HEK293T (cell line): ENCODE measurements around the gene CAP2.
"Not testable (repeated sequence)": the region's sequence is repeated elsewhere in the genome, so short reads cannot be mapped to it uniquely, and the experiment has no call there.

Source experiments
- CTCF ChIA-PET: fragments of 350-600 bp; formaldehyde crosslinking; extraction: SDS; loops from one replicate; lab custom pipeline; 2021; ENCODE audit warnings: antibody characterized with exemption, inconsistent platforms; lab: Yijun Ruan, JAX
- POLR2A ChIA-PET: fragments of 350-600 bp; formaldehyde crosslinking; extraction: SDS; loops from one replicate; lab custom pipeline; 2020; ENCODE audit warnings: antibody characterized with exemption, inconsistent platforms; lab: Yijun Ruan, JAX
- DNase-seq: peaks from one replicate; pipeline ENCODE4 v3.0.0; 2012; ENCODE audit warnings: mixed read lengths; ENCODE audit errors: extremely low spot score
- ARNT ChIP-seq: fragments of 450-650 bp; IDR thresholded peaks from 2 replicates; pipeline ENCODE4 v1.6.1; 2017; ENCODE audit warnings: mild to moderate bottlenecking
- BHLHE40 ChIP-seq: fragments of 450-650 bp; IDR thresholded peaks from 2 replicates; pipeline ENCODE4 v1.6.1; 2016; ENCODE audit warnings: mild to moderate bottlenecking, moderate library complexity, borderline replicate concordance
- CTBP1 ChIP-seq: fragments of 450-650 bp; IDR thresholded peaks from 2 replicates; pipeline ENCODE4 v1.6.1; 2016; ENCODE audit warnings: borderline replicate concordance
- ELF4 ChIP-seq: fragments of 450-650 bp; IDR thresholded peaks from 2 replicates; pipeline ENCODE4 v1.6.1; 2017; ENCODE audit warnings: antibody characterized with exemption
- FOXA1 ChIP-seq: fragments of 450-650 bp; IDR thresholded peaks from 2 replicates; pipeline ENCODE4 v1.6.1; 2016; ENCODE audit warnings: mild to moderate bottlenecking
- FOXK2 ChIP-seq: fragments of 450-650 bp; IDR thresholded peaks from 2 replicates; pipeline ENCODE4 v1.6.1; 2016; ENCODE audit warnings: mild to moderate bottlenecking
- FOXM1 ChIP-seq: fragments of 450-650 bp; IDR thresholded peaks from 2 replicates; pipeline ENCODE4 v1.6.1; 2017; ENCODE audit warnings: mild to moderate bottlenecking, borderline replicate concordance
- HDGF ChIP-seq: fragments of 450-650 bp; IDR thresholded peaks from 2 replicates; pipeline ENCODE4 v1.6.1; 2017; ENCODE audit warnings: antibody characterized with exemption, borderline replicate concordance
- L3MBTL2 ChIP-seq: fragments of 450-650 bp; conservative IDR thresholded peaks from 2 replicates; pipeline ENCODE4 v1.6.1; 2016; ENCODE audit warnings: mild to moderate bottlenecking
- LEF1 ChIP-seq: fragments of 450-650 bp; IDR thresholded peaks from 2 replicates; pipeline ENCODE4 v1.6.1; 2017; ENCODE audit warnings: mild to moderate bottlenecking, borderline replicate concordance
- NFRKB ChIP-seq: fragments of 450-650 bp; IDR thresholded peaks from 2 replicates; pipeline ENCODE4 v1.6.1; 2016; ENCODE audit warnings: mild to moderate bottlenecking, moderate library complexity
- PKNOX1 ChIP-seq: fragments of 450-650 bp; IDR thresholded peaks from 2 replicates; pipeline ENCODE4 v1.6.1; 2016
- SP1 ChIP-seq: fragments of 450-650 bp; IDR thresholded peaks from 2 replicates; pipeline ENCODE4 v1.6.1; 2017
- SUZ12 ChIP-seq: fragments of 450-650 bp; IDR thresholded peaks from 2 replicates; pipeline ENCODE4 v1.6.1; 2016; ENCODE audit warnings: mild to moderate bottlenecking
- TARDBP ChIP-seq: fragments of 450-650 bp; IDR thresholded peaks from 2 replicates; pipeline ENCODE4 v1.6.1; 2016
- ZNF384 ChIP-seq: fragments of 450-650 bp; IDR thresholded peaks from 2 replicates; pipeline ENCODE4 v1.6.1; 2016

The CAP2 gene

GRCh38 chr6:17423026-17423425 lies 29.6 kb downstream of the CAP2 start:
- POLR2A ChIA-PET: no interaction called here
- DNase-seq: no peak
- CTCF ChIA-PET: no interaction called here
- TF ChIP-seq FOXM1 (no peak), L3MBTL2 (no peak), SUZ12 (no peak), CTBP1 (no peak), LEF1 (no peak), ARNT (no peak), PKNOX1 (no peak), ZNF384 (no peak), SP1 (no peak), TARDBP (no peak), ELF4 (no peak), NFRKB (no peak), BHLHE40 (no peak), FOXK2 (no peak), FOXA1 (no peak), HDGF (no peak)

- ChIA-PET POLR2A (no interaction called here), CTCF (no interaction called here)
- no peak for DNase-seq
- TF ChIP-seq FOXK2 (no peak), NFRKB (no peak), ARNT (no peak), FOXA1 (no peak), FOXM1 (no peak), ZNF384 (no peak), TARDBP (no peak), PKNOX1 (no peak), LEF1 (no peak), BHLHE40 (no peak), SP1 (no peak)
These were observed 33.7 kb downstream of the CAP2 start for GRCh38 chr6:17427062-17427461.

- TF ChIP-seq ELF4 (no peak), L3MBTL2 (no peak), SUZ12 (no peak), FOXM1 (no peak), HDGF (no peak), LEF1 (no peak), TARDBP (no peak), BHLHE40 (no peak), ZNF384 (no peak), NFRKB (no peak), CTBP1 (no peak)
- no peak for DNase-seq
- ChIA-PET POLR2A (no interaction called here), CTCF (no interaction called here)
These were observed 34.2 kb downstream of the CAP2 start for GRCh38 chr6:17427617-17428016.

- CTCF ChIA-PET, DNase-seq, POLR2A ChIA-PET: not testable (repeated sequence)
These were observed 35.3 kb downstream of the CAP2 start for GRCh38 chr6:17428595-17429120.

GRCh38 chr6:17429383-17430061 lies 36.1 kb downstream of the CAP2 start:
- TF ChIP-seq FOXK2: no peak
- TF ChIP-seq LEF1: no peak
- TF ChIP-seq L3MBTL2: no peak
- TF ChIP-seq FOXA1: no peak
- no peak for TF ChIP-seq TARDBP
- no peak for TF ChIP-seq PKNOX1
- TF ChIP-seq ELF4: no peak
- no peak for TF ChIP-seq NFRKB
- no peak for TF ChIP-seq CTBP1
- TF ChIP-seq SP1: no peak
- TF ChIP-seq SUZ12: no peak
- TF ChIP-seq ARNT: no peak
- no peak for TF ChIP-seq BHLHE40
- TF ChIP-seq ZNF384: no peak
- no peak for TF ChIP-seq HDGF
- TF ChIP-seq FOXM1: no peak
- ChIA-PET POLR2A (no interaction called here), CTCF (interaction anchor here (1.0 kb wide), 1 partner anchor 37 kb away, joined by 3 read pairs; no protein-coding TSS in a partner anchor)
- DNase-seq: no peak

- TF ChIP-seq SUZ12 (no peak), FOXA1 (no peak), ELF4 (no peak), HDGF (no peak), TARDBP (no peak), BHLHE40 (no peak), PKNOX1 (no peak), LEF1 (no peak), FOXM1 (no peak), ZNF384 (no peak), CTBP1 (no peak), SP1 (no peak), NFRKB (no peak), FOXK2 (no peak), L3MBTL2 (no peak), ARNT (no peak)
- CTCF ChIA-PET: no interaction called here
- POLR2A ChIA-PET: no interaction called here
- no peak for DNase-seq
These were observed 38.2 kb downstream of the CAP2 start for GRCh38 chr6:17431581-17431980.
